Activated CD4-positive, alpha-beta T cell treated with anti-CD3 and anti-CD28 coated beads, Interleukin-2, amount 50 U/mL, for 24 hours (primary cell): Measurements from ENCODE around the gene MAP3K21.

ENCODE experiments used
- DNase-seq, 2 donors: peaks; one replicate each; pipeline ENCODE4 v3.0.0-alpha.2; 2020; ENCODE audit warnings: low read depth in 1 of 2, low spot score in 1 of 2

The MAP3K21 gene

DNA sequence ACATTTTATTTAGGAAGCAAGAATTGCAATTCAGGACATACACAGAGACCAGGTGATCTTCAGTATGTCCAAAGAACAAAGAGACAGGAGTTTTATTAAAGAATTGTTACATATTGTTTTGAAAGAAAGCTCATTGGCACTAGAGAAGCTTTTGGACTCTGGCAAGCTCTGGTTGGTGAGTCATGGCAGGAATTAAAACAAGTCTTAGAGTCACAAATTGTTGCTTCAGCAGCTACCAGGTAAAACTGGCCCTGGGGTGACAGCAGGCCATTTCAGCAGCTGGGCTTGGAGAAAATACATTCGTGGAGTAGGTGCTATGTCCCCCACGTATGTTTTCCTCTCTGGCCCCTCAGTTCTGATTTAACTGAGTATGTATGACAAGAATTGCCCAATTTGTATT, 58.8 kb downstream of the MAP3K21 start:
- no peak for DNase-seq

DNA sequence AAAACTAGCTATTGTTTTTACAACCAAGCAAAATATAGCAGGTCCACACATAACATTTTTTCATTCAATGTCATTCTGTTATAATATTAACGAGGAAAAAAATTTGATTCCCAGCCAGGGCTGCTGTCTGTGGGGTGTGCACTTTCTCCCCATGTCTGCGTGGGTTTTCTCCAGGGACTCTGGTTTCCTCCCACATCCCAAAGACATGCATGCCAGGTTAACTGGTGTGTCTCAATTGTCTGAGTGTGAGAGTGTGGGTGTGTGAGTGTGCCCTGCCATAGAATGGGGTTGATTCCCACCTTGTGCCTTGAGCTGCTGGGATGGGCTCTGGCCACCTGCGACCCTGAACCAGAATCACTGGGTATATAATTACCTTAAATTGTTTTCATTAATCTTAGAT, 60.1 kb downstream of the MAP3K21 start:
- no peak for DNase-seq

GRCh38 chr1:233389169-233389568, 61.6 kb downstream of the MAP3K21 start:
- DNase-seq: no peak

DNA sequence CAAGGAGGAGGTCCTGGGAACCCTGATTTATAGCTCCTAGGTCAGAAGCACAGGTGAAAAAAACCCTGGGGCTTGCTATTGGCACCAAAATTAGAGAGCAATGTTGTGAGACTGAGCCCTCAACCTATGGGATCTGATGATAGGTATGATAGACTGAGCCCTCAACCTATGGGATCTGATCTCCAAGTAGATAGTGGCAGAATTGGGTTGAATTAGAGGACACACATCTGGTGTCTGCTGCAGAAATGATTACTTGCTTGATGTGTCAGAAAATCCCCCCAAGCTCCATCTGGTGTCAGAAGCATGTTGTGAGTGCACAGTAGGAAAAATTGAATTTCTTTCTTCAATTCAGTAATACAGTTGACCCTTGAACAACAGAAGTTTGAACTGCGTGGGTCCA, 62.4 kb downstream of the MAP3K21 start:
- DNase-seq: no peak

GRCh38 chr1:233390842-233391737, 63.6 kb downstream of the MAP3K21 start:
- DNase-seq: no peak

GRCh38 chr1:233393084-233393840, 65.7 kb downstream of the MAP3K21 start:
- no peak for DNase-seq

DNA sequence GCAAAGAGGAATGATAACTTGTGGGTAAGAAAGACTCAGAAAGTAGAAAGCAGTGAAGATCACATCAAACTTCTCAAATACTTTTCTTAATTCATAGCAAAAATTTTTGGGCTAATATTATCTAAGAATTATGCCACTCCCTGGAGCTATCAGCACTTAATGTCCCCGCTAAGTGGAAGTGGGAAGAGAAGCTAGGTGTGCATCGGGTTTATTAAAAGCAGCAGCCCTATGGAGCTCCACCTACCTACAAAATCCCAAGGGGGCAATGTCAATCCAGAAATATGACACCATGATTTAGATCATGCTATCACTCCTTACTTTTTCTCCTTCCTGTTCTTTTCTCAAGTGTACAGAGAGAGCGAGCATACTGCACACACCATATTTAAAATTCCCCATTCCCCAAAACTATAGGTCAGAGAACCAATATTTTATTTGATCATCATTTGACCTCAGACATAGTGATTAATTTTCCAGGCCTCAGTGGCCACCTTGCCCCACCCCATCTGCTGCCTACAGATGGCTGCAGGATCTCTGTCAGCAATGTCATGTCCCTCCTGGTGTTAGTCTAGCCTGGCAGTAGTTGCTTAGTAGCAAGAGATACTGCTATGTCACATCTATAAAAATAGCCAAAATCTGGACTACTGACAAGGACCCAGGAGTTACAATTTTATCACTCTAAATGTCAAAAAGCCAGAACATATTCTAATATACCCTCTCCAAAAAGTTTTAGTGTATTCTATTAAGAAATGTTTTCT, 66.6 kb downstream of the MAP3K21 start:
- DNase-seq: no peak

GRCh38 chr1:233394860-233395717, 67.6 kb downstream of the MAP3K21 start:
- DNase-seq: peak in 1 of 2 donors; percentile 23

- DNase-seq: no peak
These were observed 68.5 kb downstream of the MAP3K21 start for GRCh38 chr1:233395863-233396646.

DNA sequence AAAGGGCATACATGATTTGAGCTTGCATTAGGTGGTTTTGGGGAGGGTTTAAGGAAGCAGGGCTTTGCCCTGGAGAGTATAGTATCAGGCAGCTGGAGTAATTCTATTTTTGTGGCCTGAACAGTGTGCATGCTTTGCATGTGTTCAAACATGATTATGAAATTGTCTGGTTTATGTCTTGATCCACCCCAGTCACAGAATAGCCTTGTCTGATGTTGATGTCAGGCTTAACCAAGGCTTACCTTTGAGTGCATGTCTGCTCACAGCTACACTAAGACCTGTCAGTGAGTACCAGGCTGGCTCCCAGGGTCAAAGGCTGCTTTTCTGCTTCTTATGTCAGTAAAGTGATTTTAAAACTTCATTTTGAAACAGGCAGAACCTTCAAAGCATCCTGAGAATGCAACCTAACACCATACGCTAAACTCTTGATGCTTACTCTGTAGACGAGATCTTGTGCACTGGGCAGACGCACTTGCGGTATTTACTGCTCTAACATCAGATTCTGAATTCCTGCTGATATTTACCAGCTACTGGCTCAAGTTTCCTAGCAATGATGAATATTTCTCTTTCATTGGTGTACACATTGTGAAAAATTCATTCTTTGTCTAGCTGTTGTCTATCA, 78.9 kb downstream of the MAP3K21 start:
- no peak for DNase-seq

DNA sequence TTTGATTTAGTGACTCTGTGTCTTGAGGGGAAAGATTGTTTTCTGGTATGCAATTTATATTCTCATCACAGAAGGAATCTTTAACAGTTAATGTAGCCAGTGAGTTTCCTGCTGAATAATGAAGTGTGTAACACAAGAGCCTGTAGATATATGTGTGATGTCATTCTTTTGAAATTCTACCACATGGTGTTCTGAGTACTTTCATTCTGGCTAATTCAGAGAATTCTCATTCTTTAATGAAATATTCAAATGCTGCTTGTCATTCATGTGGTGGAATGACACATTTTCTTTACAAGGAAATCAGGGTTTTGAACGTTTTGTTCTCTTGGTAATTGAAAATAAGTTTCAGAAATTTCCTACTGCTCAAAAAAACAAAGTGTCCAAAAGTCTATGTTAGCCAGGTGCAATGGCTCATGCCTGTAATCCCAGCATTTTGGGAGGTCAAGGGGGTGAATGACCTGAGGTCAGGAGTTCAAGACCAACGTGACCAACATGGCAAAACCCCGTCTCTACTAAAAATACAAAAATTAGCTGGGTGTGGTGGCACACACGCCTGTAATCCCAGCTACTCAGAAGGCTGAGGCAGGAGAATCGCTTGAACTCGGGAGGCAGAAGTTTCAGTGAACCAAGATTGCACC, 79.6 kb downstream of the MAP3K21 start:
- no peak for DNase-seq

- no peak for DNase-seq
These were observed 82.0 kb downstream of the MAP3K21 start for GRCh38 chr1:233409540-233409939.

DNA sequence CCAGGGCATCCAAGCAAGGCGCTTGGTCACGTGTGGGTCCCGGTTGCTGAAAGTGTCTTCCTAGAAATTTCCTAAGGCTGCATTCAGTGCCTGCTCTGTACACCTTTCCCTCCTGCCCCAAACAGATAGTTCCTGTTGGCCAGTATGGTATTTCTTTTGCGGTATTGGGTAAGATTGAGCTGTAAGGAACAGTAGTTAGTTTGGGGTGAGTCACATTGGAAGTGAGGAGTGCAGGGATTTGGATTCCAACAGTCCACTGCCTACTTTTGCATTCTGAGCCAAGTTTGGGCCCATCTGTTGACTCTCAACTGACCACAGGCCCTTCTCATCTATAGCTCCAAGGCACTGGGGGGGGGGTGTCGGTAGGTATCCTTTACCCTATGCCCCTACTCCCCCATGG, 83.4 kb downstream of the MAP3K21 start:
- no peak for DNase-seq

- DNase-seq: no peak
These were observed 85.3 kb downstream of the MAP3K21 start for GRCh38 chr1:233412812-233413211.

GRCh38 chr1:233421293-233421692, 93.8 kb downstream of the MAP3K21 start:
- no peak for DNase-seq

DNA sequence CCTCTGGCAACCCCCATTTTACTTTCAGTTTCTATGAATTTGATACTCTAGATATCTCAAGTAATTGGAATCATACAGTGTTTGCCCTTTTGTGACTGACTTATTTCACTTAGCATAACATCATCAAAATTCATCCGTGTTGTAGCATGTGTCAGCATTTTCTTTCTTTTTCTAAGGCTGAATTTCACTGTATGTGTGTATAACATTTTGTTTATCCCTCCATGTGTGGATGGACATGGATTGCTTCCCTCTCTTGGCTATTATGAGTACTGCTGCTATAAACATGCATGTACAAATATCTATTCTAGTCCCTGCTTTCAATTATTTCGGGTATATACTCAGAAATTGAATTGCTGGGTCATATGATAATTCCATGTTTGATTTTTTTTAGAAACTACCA, 97.3 kb downstream of the MAP3K21 start:
- DNase-seq: no peak

DNA sequence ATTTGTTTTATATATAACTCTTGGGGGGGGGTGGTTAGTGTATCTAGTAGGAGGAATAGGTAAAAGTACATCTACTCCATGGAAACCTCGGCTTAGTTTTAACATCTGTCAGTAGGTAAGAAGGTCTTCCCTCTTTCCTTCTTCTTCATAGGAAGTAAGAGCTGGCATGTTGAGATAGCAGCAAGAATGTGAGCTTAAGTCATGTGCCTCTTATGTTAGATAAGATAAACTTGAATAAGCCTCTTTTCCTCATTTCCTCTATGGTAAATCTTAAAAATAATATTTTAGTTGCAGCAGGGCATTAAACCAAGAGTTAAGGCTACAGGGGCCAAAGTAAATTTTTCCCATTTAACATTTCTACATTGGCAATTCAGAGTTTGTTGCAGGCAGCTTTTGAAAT, 100.4 kb downstream of the MAP3K21 start:
- no peak for DNase-seq

DNA sequence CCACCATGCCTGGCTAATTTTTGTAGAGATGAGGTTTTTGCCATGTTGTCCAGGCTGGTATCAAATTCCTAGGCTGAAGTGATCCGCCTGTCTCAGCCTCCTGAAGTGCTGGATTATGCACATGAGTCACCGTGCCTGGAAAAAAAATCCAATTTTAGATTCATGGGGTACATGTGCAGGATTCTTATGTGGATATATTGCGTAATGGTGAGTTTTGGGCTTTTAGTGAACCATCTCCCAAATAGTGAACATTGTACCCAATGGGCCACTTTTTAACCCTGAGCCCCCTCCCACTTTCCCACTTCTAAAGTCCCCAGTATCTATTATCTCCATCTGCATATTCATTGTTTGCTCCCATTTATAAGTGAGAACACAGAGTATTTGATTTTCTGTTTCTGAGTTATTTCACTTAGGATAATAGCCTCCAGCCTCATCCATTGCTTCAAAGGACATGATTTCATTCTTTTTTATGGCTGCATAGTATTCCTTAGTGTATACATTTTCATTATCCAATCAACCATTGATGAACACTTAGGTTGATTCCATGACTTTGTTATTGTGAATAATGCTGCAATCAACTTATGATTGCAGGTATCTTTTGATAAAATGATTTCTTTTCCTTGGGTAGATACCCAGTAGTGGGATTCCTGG, 104.4 kb downstream of the MAP3K21 start:
- DNase-seq: no peak
